ENCODE measurements around the gene WBP4.

DNA sequence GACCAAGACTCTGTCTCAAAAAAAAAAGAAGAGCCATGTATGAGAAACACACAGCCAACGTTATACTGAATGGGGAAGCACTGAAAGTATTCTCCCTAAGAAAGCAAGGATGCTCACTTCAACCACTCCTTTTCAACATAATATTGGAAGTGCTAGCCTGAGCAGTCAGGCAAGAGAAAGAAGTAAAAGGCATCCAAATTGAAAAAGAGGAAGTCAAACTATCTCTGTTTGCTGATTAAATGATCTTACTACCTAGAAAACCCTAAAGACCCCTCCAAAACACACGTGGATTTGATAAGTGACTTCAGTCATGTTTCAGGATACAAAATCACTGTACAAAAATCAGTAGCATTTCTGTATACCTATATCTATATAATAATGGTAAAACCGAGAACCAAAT lies 16.2 kb downstream of the WBP4 start:
- TF ChIP-seq, protein P1, sequence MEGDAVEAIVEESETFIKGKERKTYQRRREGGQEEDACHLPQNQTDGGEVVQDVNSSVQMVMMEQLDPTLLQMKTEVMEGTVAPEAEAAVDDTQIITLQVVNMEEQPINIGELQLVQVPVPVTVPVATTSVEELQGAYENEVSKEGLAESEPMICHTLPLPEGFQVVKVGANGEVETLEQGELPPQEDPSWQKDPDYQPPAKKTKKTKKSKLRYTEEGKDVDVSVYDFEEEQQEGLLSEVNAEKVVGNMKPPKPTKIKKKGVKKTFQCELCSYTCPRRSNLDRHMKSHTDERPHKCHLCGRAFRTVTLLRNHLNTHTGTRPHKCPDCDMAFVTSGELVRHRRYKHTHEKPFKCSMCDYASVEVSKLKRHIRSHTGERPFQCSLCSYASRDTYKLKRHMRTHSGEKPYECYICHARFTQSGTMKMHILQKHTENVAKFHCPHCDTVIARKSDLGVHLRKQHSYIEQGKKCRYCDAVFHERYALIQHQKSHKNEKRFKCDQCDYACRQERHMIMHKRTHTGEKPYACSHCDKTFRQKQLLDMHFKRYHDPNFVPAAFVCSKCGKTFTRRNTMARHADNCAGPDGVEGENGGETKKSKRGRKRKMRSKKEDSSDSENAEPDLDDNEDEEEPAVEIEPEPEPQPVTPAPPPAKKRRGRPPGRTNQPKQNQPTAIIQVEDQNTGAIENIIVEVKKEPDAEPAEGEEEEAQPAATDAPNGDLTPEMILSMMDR (conservative IDR thresholded peaks at IDR 0.05; ENCODE audit: low read length): no peak
- TF ChIP-seq EZH2phosphoT487 (IDR thresholded peaks at IDR 0.05; ENCODE audit: borderline replicate concordance): no peak

Data from Loucy (cell line).